ENCODE measurements around the gene LARP1B.

The LARP1B gene

GRCh38 chr4:128220286-128221235 is 159.4 kb downstream of the LARP1B start:
- no peak for TF ChIP-seq CTCF (IDR thresholded peaks at IDR 0.05; ENCODE audit: low read depth, low read length, missing control alignments)
- in situ Hi-C loops (cut with HindIII; ENCODE audit: low sequenced_read_pairs), result no loop called here
- no peak overlapping the region for H3K4me3 ChIP-seq (ENCODE audit: low read depth, low read length)
- DNase-seq (ENCODE audit: low read depth), result peak; percentile 55

GRCh38 chr4:128221586-128221985 is 160.5 kb downstream of the LARP1B start:
- in situ Hi-C loops (cut with HindIII; ENCODE audit: low sequenced_read_pairs), result no loop called here
- H3K4me3 ChIP-seq (ENCODE audit: low read depth, low read length), result no peak overlapping the region
- no peak for DNase-seq (ENCODE audit: low read depth)
- TF ChIP-seq CTCF (IDR thresholded peaks at IDR 0.05; ENCODE audit: low read depth, low read length, missing control alignments), result no peak

GRCh38 chr4:128225148-128225547 is 164.0 kb downstream of the LARP1B start:
- no peak overlapping the region for H3K4me3 ChIP-seq (ENCODE audit: low read depth, low read length)
- in situ Hi-C loops (cut with HindIII; ENCODE audit: low sequenced_read_pairs), result no loop called here
- DNase-seq (ENCODE audit: low read depth), result peak; percentile 93
- no peak for TF ChIP-seq CTCF (IDR thresholded peaks at IDR 0.05; ENCODE audit: low read depth, low read length, missing control alignments)

GRCh38 chr4:128227991-128228571 is 167.0 kb downstream of the LARP1B start:
- DNase-seq (ENCODE audit: low read depth), result no peak
- in situ Hi-C loops (cut with HindIII; ENCODE audit: low sequenced_read_pairs), result no loop called here
- no peak for TF ChIP-seq CTCF (IDR thresholded peaks at IDR 0.05; ENCODE audit: low read depth, low read length, missing control alignments)
- no peak overlapping the region for H3K4me3 ChIP-seq (ENCODE audit: low read depth, low read length)

- in situ Hi-C loops (cut with HindIII; ENCODE audit: low sequenced_read_pairs), result no loop called here
- H3K4me3 ChIP-seq (ENCODE audit: low read depth, low read length), result no peak overlapping the region
- no peak for TF ChIP-seq CTCF (IDR thresholded peaks at IDR 0.05; ENCODE audit: low read depth, low read length, missing control alignments)
- no peak for DNase-seq (ENCODE audit: low read depth)
These were observed 168.0 kb downstream of the LARP1B start for GRCh38 chr4:128228845-128229795.

GRCh38 chr4:128232719-128233118 is 171.6 kb downstream of the LARP1B start:
- TF ChIP-seq CTCF (IDR thresholded peaks at IDR 0.05; ENCODE audit: low read depth, low read length, missing control alignments), result no peak
- DNase-seq (ENCODE audit: low read depth), result no peak
- in situ Hi-C loops (cut with HindIII; ENCODE audit: low sequenced_read_pairs), result no loop called here
- H3K4me3 ChIP-seq (ENCODE audit: low read depth, low read length), result no peak overlapping the region
